Activated CD4-positive, alpha-beta T cell treated with anti-CD3 and anti-CD28 coated beads, Interleukin-2, amount 10 ng/mL, durations not matched to agents 24 days and 14 days (primary cell): Measurements from ENCODE around the gene RTP2. TPM values are rescaled to one million over a fixed set of nuclear protein-coding genes. Genes with fewer than 3 reads are reported as not detected.
A peak's percentile ranks its signal among the peaks of the same experiment; 100 is the strongest.
"Not testable (repeated sequence)": the region's sequence is repeated elsewhere in the genome, so short reads cannot be mapped to it uniquely, and the experiment has no call there.

Source experiments
- DNase-seq: peaks from one replicate; pipeline ENCODE4 v3.0.0; 2022
- H3K27ac Mint-ChIP-seq: one replicate; pipeline ENCODE4 v1.8.0; 2022; ENCODE audit warnings: mild to moderate bottlenecking, mixed read lengths
- H3K27me3 Mint-ChIP-seq: one replicate; pipeline ENCODE4 v1.8.0; 2022; ENCODE audit warnings: mixed read lengths
- H3K36me3 Mint-ChIP-seq: one replicate; pipeline ENCODE4 v1.8.0; 2022; ENCODE audit warnings: low read depth, mild to moderate bottlenecking, mixed read lengths
- H3K4me1 Mint-ChIP-seq: one replicate; pipeline ENCODE4 v1.8.0; 2021; ENCODE audit warnings: mixed read lengths
- H3K4me3 Mint-ChIP-seq: one replicate; pipeline ENCODE4 v1.8.0; 2022; ENCODE audit warnings: mild to moderate bottlenecking, moderate library complexity, mixed read lengths
- H3K9me3 Mint-ChIP-seq: one replicate; pipeline ENCODE4 v1.8.0; 2021; ENCODE audit warnings: mixed read lengths
- intact Hi-C: fragments of 100-400 bp; cut with micrococcal nuclease; formaldehyde crosslinking; loops from one replicate; pipeline ENCODE4 v1.15.1; 2023
- total RNA-seq: library from RNA; stranded (reverse); gene quantifications from 2 replicates; pipeline ENCODE4 v1.2.3, GENCODE V29; 2022

Gene RTP2
- total RNA-seq, 1 donor from 2014 or later: not detected

- H3K36me3 Mint-ChIP-seq: no peaks in the 10 kb centered on the region
- peaks cover 5% of the 10 kb centered on the region for H3K9me3 Mint-ChIP-seq
- H3K4me1 Mint-ChIP-seq: peaks cover 6% of the 10 kb centered on the region
- intact Hi-C loops: no loop called here
- peaks cover 55% of the 10 kb centered on the region for H3K27me3 Mint-ChIP-seq
- no peak overlapping the region for H3K27ac Mint-ChIP-seq
- no peak overlapping the region for H3K4me3 Mint-ChIP-seq
- DNase-seq: no peak
These were observed 15.6 kb downstream of the RTP2 start for GRCh38 chr3:187686621-187687273.

DNA sequence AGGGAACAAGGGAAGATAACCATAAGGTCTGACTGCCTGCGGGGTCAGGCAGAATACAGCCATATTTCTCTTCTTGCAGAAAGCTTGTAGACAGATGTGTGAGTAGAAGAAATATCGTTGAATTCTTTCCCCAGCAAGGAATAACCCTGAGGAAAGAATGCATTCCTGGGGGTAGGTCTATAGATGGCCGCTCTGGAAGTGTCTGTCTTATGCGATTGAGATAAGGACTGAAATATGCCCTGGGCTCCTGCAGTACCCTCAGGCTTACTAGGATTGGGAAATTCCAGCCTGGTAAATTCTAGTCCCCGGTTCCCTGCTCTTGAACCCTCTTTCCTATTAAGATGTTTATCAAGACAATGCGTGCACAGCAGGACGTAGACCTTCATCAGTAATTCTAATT, 16.4 kb downstream of the RTP2 start:
- H3K27me3 Mint-ChIP-seq: peaks cover 52% of the 10 kb centered on the region

DNA sequence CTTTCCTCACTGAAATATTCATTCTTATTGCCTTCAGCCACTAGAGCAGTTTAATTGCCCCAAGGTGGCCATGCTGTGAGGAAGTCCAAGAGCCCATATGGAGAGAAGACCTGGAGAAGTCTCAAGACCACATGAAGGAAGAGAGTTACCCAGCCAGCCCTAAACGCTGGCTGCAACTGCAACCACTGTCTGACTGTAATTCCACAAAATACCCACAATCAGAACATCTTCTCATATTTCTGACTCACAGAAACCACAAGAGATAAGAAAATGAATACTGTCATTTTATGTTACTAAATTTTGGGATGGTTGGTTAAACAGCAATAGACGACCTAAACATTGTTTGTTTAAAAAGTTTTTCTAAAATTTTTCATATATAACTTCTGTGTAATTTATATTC, 17.5 kb downstream of the RTP2 start:
- H3K27ac Mint-ChIP-seq: no peak overlapping the region
- peaks cover 6% of the 10 kb centered on the region for H3K4me1 Mint-ChIP-seq
- peaks cover 48% of the 10 kb centered on the region for H3K27me3 Mint-ChIP-seq
- no peak overlapping the region for H3K4me3 Mint-ChIP-seq
- no peak for DNase-seq
- no peaks in the 10 kb centered on the region for H3K36me3 Mint-ChIP-seq
- H3K9me3 Mint-ChIP-seq: peaks cover 5% of the 10 kb centered on the region
- intact Hi-C loops: no loop called here

More for the DNA sequence above, 16.4 kb downstream of the RTP2 start:
- Mint-ChIP-seq H3K4me1 (peaks cover 6% of the 10 kb centered on the region), H3K4me3 (no peak overlapping the region), H3K36me3 (no peaks in the 10 kb centered on the region), H3K27ac (no peak overlapping the region), H3K9me3 (peaks cover 5% of the 10 kb centered on the region)
- no peak for DNase-seq
- intact Hi-C loops: no loop called here

DNA sequence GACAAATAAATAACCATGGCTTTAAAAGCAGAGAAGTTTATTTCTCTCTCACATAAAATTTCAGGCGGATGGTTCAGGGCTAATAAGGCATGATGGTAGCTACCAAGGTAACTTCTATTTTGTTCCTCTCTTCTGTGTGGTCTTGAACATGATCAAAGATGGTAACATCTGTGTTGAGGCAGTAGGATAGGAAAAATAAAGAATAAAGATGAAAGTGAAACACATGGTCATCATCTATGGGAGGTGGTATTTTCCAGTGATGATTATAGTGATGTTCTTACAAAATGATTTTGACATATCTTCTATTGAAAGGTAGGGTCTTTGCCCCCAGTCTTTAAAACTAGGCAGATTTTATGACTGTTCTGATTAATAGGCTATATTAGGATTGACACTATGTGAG, 17.9 kb downstream of the RTP2 start:
- DNase-seq: no peak
- Mint-ChIP-seq H3K27me3 (peaks cover 47% of the 10 kb centered on the region), H3K9me3 (peaks cover 5% of the 10 kb centered on the region), H3K4me1 (peaks cover 8% of the 10 kb centered on the region), H3K36me3 (no peaks in the 10 kb centered on the region), H3K27ac (no peak overlapping the region), H3K4me3 (no peak overlapping the region)
- intact Hi-C loops: no loop called here

GRCh38 chr3:187681756-187682155, 20.6 kb downstream of the RTP2 start:
- H3K4me1 Mint-ChIP-seq, H3K36me3 Mint-ChIP-seq, H3K9me3 Mint-ChIP-seq, H3K4me3 Mint-ChIP-seq, H3K27ac Mint-ChIP-seq, intact Hi-C loops, DNase-seq: not testable (repeated sequence)
- peaks cover 41% of the 10 kb centered on the region for H3K27me3 Mint-ChIP-seq

- no peak overlapping the region for H3K27ac Mint-ChIP-seq
- H3K36me3 Mint-ChIP-seq: no peaks in the 10 kb centered on the region
- peaks cover 41% of the 10 kb centered on the region for H3K27me3 Mint-ChIP-seq
- peaks cover 7% of the 10 kb centered on the region for H3K4me1 Mint-ChIP-seq
- no peak overlapping the region for H3K4me3 Mint-ChIP-seq
- intact Hi-C loops: loop anchor here (1.0 to 2.0 kb wide), 4 partner anchors 34 to 459 kb away; no protein-coding TSS in a partner anchor
- DNase-seq: peak; percentile 90
- no peaks in the 10 kb centered on the region for H3K9me3 Mint-ChIP-seq
These were observed 22.5 kb downstream of the RTP2 start for GRCh38 chr3:187679638-187680396.

DNA sequence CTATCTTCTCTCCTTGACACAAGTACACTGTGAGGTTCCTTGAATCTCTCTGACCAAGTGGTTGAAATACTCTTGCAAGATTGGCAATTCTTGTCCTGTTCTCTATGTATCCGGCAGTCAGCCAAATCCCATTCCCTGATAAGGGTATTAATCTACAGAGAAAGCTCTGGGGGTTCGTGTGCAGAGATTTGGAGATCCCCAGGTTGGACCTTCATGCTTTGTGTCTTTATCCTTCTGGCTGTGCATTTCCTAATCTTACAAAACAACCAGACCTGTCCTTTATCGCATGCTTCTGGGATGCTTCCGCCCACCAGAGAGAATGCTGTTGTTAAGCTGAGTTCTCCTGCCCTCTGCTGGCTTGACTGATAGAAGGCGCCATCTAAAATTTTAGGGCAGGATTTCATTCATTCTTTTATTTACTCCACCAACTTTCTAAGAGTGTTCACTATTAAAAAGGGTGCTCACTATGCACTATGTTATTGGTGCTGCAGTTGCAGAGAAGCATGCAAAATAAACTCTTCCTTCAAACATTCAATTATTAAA, 23.6 kb downstream of the RTP2 start:
- Mint-ChIP-seq H3K4me1 (peaks cover 2% of the 10 kb centered on the region), H3K9me3 (no peaks in the 10 kb centered on the region), H3K4me3 (no peak overlapping the region), H3K27ac (no peak overlapping the region), H3K36me3 (no peaks in the 10 kb centered on the region), H3K27me3 (peaks cover 44% of the 10 kb centered on the region)
- intact Hi-C loops: loop anchor here (1.0 to 2.0 kb wide), 4 partner anchors 36 to 458 kb away; no protein-coding TSS in a partner anchor
- DNase-seq: peak; percentile 76

DNA sequence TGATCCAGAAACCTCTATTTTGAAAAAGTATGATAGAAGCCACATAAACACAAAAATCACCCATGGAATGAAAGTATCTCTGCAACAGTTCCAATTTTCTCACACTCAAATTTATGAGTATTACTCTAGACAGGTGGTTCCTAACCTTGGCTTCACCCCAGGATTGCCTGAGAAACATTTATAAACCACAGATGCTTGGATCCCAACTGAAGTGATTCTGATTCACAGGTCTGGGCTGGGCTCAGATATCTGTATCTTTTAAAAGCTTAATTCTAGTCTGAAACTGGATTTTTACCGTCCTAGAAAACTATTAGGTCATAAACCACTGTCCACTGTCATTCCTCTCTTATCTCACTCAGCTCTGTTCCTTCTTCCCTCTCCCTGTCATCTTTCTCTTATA, 24.8 kb downstream of the RTP2 start:
- H3K4me3 Mint-ChIP-seq: no peak overlapping the region

GRCh38 chr3:187673012-187673411, 29.3 kb downstream of the RTP2 start:
- DNase-seq: no peak
- Mint-ChIP-seq H3K9me3 (no peaks in the 10 kb centered on the region), H3K4me1 (no peaks in the 10 kb centered on the region), H3K27me3 (peaks cover 61% of the 10 kb centered on the region), H3K4me3 (no peak overlapping the region), H3K27ac (no peak overlapping the region), H3K36me3 (no peaks in the 10 kb centered on the region)
- intact Hi-C loops: no loop called here

More for the DNA sequence above, 24.8 kb downstream of the RTP2 start:
- no peak for DNase-seq
- Mint-ChIP-seq H3K27me3 (peaks cover 40% of the 10 kb centered on the region), H3K36me3 (no peaks in the 10 kb centered on the region), H3K9me3 (no peaks in the 10 kb centered on the region), H3K4me1 (peaks cover 2% of the 10 kb centered on the region), H3K27ac (no peak overlapping the region)
- intact Hi-C loops: loop anchor here (2.0 kb wide), 1 partner anchor 457 kb away; no protein-coding TSS in a partner anchor

DNA sequence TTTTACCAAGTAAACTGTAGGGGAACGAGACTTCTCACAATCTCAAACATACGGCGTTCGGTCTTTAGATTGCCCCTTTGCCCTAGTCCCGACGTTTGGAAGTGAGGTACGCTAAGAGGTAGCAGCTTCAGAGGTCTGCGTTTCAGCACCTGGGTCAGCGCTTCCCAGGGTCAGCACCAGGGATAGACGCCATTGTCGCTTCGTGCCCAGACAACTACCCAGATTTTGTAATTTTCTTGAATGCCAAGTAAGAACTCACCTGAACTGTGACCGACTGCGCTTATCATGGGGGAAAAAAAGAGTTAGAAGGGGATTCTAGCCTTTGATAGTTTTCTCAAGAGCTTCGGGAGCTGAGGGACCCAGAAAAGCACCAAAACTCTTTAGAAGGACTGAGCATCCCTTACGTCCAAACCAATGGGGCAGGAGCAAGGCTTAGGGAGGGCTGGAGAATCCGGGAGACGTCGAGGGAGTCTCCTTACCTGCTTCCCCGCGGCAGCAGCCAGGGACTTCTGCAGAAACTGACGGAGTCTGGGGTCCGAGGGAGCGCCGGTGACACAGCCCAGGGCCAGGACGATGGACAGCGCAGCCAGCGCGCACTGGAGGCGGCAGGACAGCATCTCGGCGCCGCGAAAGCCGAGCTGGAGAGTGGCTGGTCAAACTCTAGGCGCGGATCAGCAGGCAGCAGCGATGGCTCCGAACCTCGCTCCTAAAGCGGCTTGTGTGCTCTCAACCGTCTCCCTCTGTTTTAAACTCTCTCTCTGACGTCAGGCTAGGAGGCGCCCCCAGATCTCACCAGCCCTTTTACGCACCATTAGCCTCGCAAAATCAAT, 32.5 kb downstream of the RTP2 start, which contains the start of gene SST:
Gene SST, minus strand, starts transcription at position 720 of the 830 bp plus-strand sequence. Its CDS starts 103 bp downstream, at position 617.
- intact Hi-C loops: no loop called here
- H3K27ac Mint-ChIP-seq: no peak within 1 kb of the TSS
- peak; percentile 70 for DNase-seq
- no peak within 1 kb of the TSS for H3K4me3 Mint-ChIP-seq
- H3K9me3 Mint-ChIP-seq: no peaks in the 10 kb centered on the region
- no peaks in the 10 kb centered on the region for H3K4me1 Mint-ChIP-seq
- peaks cover 58% of the 10 kb centered on the region for H3K27me3 Mint-ChIP-seq
- H3K36me3 Mint-ChIP-seq: no peaks in the 10 kb centered on the region

DNA sequence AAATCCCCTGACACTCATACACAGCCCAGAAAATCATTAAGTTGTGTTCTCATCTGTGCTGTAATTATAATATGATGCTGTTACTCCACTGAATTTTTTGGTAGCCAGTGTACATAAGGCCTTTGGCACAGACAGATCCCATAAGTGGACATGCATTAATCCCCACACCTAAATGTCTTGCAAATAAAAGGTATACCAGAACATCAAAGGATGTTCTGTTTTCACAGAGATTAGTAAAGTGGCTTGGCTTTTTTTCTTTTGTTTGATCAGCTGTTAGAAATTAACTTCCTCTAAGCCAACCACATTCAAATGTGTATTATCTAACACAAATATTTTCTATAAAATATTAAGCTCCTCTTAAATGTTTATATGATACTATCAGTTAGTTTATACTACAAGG, 34.8 kb downstream of the RTP2 start:
- Mint-ChIP-seq H3K4me1 (no peaks in the 10 kb centered on the region), H3K27me3 (peaks cover 52% of the 10 kb centered on the region), H3K36me3 (no peaks in the 10 kb centered on the region), H3K9me3 (no peaks in the 10 kb centered on the region), H3K27ac (no peak overlapping the region), H3K4me3 (no peak overlapping the region)
- intact Hi-C loops: no loop called here
- no peak for DNase-seq

- H3K4me1 Mint-ChIP-seq: no peaks in the 10 kb centered on the region
These were observed 36.5 kb downstream of the RTP2 start for GRCh38 chr3:187665764-187666402.

GRCh38 chr3:187665010-187665409, 37.3 kb downstream of the RTP2 start:
- Mint-ChIP-seq H3K27ac (no peak overlapping the region), H3K27me3 (peaks cover 43% of the 10 kb centered on the region), H3K4me3 (no peak overlapping the region), H3K9me3 (no peaks in the 10 kb centered on the region), H3K4me1 (no peaks in the 10 kb centered on the region), H3K36me3 (no peaks in the 10 kb centered on the region)
- no peak for DNase-seq
- intact Hi-C loops: no loop called here

More at GRCh38 chr3:187665764-187666402, 36.5 kb downstream of the RTP2 start:
- Mint-ChIP-seq H3K4me3 (no peak overlapping the region), H3K27ac (no peak overlapping the region), H3K27me3 (peaks cover 46% of the 10 kb centered on the region), H3K36me3 (no peaks in the 10 kb centered on the region), H3K9me3 (no peaks in the 10 kb centered on the region)
- intact Hi-C loops: no loop called here
- DNase-seq: no peak
